ENCODE measurements around the gene SUGCT.
"Not testable (repeated sequence)": the region's sequence is repeated elsewhere in the genome, so short reads cannot be mapped to it uniquely, and the experiment has no call there.

GRCh38 chr7:40218612-40219011 lies 83.8 kb downstream of the SUGCT start:
- TF ChIP-seq MEF2D (tag; conservative IDR thresholded peaks at IDR 0.05; ENCODE audit: low read depth); CTCF (IDR thresholded peaks at IDR 0.05 in 2 of 3, conservative IDR thresholded peaks at IDR 0.05 in 1 of 3; ENCODE audit: insufficient read depth in 2 of 3, low read depth in 1 of 3, low read length in 3 of 3); MTA2 (IDR thresholded peaks at IDR 0.05; ENCODE audit: low read depth); POLR2A (conservative IDR thresholded peaks at IDR 0.05); MAX (CRISPR knock-in tag; IDR thresholded peaks at IDR 0.05); ATF7 (IDR thresholded peaks at IDR 0.05); ZNF449 (CRISPR knock-in tag; IDR thresholded peaks at IDR 0.05); NFXL1 (CRISPR knock-in tag; IDR thresholded peaks at IDR 0.05): not testable (repeated sequence)

Data from K562 (cell line).